ENCODE measurements around the gene ERICH3.

The ERICH3 gene

DNA sequence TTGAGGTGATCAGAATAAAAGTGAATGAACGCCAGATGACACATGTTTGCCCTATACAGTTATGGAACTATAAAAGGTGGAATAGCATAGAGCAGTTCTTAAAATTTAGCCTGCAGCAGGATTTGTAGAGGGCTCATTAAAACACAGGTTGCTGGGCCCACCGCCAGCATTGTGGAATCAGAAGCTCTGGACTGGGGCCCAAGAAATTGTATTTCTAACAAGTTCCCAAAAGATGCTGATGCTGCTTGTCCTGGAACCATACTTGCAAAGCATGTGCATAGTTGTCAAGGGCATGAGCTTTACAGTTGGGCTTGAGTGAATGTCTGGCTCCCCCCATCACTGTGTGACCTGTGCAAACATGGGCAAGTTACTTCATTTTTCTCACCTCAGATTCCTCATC, 123.7 kb downstream of the ERICH3 start:
- H3K4me3 ChIP-seq (replicated peaks; ENCODE audit: low read depth, low read length): no peak overlapping the region
- TF ChIP-seq CTCF (IDR thresholded peaks at IDR 0.05; ENCODE audit: low read depth, low read length, missing control alignments): no peak
- no peak for DNase-seq (ENCODE audit: extremely low read depth, low read depth)

DNA sequence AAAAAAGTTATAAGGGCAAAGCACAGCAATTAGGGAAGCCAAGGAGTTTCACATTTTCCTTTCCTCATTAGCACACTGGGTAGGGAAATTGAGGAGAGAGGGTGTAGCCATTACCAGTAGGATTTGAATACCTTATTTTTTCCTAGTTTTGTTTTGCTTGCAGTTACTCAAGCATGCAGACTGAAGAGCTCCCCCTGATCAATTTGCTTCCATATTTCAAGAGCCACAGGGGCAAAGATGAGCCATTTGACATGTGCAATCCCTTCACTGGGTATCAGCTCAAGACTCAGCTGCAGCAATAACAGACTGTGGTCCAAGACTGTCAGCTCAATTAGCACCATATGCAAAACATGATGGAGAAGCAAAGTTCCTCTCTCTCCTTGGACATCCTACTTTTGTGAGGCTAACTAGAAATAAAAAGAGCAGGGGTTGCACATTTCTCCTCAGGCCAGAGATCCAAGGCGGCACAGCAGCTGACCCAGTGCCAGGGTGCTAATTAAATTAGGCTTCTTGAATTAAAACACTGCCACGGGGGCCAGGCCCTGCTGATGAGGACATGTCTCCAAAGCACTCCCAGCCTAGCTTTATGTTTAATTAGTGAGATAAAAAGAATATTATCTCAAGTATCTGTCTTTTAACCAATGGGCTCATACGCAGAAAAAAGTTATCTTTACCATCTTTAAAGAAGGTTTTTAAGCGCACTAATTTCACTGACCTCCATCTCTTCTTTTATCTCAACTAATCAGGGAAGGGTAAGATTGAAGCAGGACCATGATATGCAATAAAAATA, 124.4 kb downstream of the ERICH3 start:
- no peak for DNase-seq (ENCODE audit: extremely low read depth, low read depth)
- H3K4me3 ChIP-seq (replicated peaks; ENCODE audit: low read depth, low read length): no peak overlapping the region
- no peak for TF ChIP-seq CTCF (IDR thresholded peaks at IDR 0.05; ENCODE audit: low read depth, low read length, missing control alignments)

DNA sequence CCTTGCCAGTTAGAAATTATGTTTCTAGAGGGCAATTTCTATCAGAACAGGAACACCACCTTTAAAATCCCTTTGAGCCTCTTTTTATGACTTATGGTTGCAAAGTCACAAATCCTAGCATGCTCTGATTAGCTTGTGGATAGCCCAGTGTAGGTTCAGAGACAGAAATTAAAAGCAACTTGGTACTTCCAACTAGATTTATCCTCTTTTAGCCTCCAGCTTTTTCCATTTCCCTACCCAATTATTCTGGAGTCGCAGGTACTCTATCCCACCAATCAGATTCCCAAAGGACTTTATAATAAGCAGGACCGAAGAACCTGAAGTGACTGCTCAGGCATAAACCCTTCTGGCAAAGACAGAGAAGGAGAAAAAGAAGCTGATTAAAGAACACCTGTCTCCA, 127.8 kb downstream of the ERICH3 start:
- no peak for TF ChIP-seq CTCF (IDR thresholded peaks at IDR 0.05; ENCODE audit: low read depth, low read length, missing control alignments)
- no peak overlapping the region for H3K4me3 ChIP-seq (replicated peaks; ENCODE audit: low read depth, low read length)
- DNase-seq (ENCODE audit: extremely low read depth, low read depth): no peak

DNA sequence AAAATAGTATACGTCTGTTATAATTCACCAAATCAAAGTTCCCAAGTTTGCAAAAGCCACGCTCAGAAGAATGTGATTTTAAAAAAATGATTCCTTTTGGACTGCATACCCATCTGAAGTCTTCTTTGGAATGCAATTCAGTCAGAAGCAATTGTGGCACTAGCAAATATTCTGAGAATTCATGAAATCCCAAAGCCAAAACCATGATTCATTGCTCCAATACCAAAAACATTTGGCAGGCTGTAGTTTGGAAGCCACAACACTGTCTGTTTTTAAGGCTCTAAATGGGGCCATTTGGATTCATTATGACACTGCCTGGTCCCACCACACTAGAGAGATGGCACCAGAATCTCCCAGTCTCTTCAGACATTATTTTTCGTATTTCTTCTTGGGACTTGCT, 139.4 kb downstream of the ERICH3 start:
- no peak for TF ChIP-seq CTCF (IDR thresholded peaks at IDR 0.05; ENCODE audit: low read depth, low read length, missing control alignments)
- H3K4me3 ChIP-seq (replicated peaks; ENCODE audit: low read depth, low read length): no peak overlapping the region
- DNase-seq (ENCODE audit: extremely low read depth, low read depth): no peak

GRCh38 chr1:74531796-74532195, 141.8 kb downstream of the ERICH3 start:
- DNase-seq (ENCODE audit: extremely low read depth, low read depth): no peak
- no peak for TF ChIP-seq CTCF (IDR thresholded peaks at IDR 0.05; ENCODE audit: low read depth, low read length, missing control alignments)
- H3K4me3 ChIP-seq (replicated peaks; ENCODE audit: low read depth, low read length): no peak overlapping the region

- no peak for DNase-seq (ENCODE audit: extremely low read depth, low read depth)
- no peak for TF ChIP-seq CTCF (IDR thresholded peaks at IDR 0.05; ENCODE audit: low read depth, low read length, missing control alignments)
- H3K4me3 ChIP-seq (replicated peaks; ENCODE audit: low read depth, low read length): no peak overlapping the region
These were observed 142.7 kb downstream of the ERICH3 start for GRCh38 chr1:74530892-74531291.

DNA sequence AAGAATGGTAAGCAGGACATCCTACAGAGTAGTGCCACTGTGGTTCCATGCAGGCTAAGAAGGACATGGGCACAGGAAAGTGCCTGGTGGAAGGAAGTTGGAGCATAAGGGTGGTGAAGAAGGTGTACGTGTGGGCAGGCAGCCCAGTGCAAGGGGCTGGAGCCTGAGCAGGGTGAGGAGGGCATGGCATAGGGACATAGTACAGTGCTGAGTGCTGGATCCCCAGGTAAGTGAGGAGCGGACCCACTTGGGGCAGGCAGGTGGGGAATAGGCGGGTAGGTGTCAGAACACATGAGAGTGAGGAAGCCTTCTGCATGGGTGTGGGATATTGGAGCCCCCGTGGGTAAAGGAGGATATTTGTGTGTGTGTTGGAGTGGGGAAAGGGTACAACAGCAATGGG, 145.5 kb downstream of the ERICH3 start:
- no peak for TF ChIP-seq CTCF (IDR thresholded peaks at IDR 0.05; ENCODE audit: low read depth, low read length, missing control alignments)
- H3K4me3 ChIP-seq (replicated peaks; ENCODE audit: low read depth, low read length): no peak overlapping the region
- DNase-seq (ENCODE audit: extremely low read depth, low read depth): no peak

Data from HFF-Myc (cell line).